Fibroblast of skin of left biceps (primary cell): ENCODE results near the gene ZBP1.

Experiments
- DNase-seq, 2 experiments: peaks; one replicate each; pipeline ENCODE4 v3.0.0-alpha.2; 2013; ENCODE audit warnings: low read depth in 2 of 2

ZBP1 gene

DNA sequence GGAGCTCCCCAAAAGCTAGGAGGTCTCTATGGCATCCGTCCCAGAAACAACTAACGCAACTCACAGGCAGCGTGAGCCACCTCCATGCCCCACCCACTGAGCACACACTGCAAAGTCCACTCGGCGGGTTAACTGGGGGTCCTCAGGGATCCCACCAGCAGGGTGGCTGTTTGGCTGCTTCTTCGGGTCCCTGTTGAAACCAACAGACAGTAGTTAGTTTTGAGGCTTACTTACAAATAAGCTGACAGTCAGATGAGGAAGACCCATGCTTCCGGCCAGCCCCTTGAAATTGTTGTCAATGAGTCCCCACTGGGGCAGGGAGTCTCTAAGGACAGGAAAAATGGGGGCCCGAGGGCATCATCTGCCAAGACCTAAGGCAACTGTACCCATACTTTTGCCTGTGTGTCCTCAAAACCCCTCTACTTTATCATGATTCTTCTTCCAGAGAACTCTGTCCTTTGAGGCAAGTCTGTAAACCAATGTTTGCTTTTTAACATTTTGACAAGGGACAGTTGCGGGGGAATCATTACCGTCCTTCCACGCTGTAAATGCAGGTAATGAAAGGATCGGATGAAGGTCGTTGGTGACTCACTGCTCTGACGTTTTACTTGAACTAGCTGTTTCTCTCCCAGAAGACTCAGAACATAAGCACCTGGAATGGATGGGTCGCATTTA is 61.5 kb downstream of the ZBP1 start:
- no peak for DNase-seq

- no peak for DNase-seq
Observed at GRCh38 chr20:57557926-57558613, 62.2 kb downstream of the ZBP1 start.

DNA sequence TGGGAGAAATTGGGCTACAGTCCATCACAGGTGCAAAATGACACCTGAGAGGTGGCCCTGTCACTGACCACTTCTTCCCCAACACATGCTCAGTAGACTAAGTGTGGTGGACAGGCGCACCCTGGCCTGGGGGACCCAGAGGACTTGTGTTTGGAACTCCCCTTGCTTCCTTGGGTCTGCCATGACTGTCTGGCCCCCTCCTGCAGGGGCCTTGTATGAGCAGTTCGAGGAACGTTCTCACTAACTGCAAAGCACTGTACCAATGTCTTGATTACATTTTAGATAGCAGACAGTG is 63.3 kb downstream of the ZBP1 start:
- no peak for DNase-seq

DNA sequence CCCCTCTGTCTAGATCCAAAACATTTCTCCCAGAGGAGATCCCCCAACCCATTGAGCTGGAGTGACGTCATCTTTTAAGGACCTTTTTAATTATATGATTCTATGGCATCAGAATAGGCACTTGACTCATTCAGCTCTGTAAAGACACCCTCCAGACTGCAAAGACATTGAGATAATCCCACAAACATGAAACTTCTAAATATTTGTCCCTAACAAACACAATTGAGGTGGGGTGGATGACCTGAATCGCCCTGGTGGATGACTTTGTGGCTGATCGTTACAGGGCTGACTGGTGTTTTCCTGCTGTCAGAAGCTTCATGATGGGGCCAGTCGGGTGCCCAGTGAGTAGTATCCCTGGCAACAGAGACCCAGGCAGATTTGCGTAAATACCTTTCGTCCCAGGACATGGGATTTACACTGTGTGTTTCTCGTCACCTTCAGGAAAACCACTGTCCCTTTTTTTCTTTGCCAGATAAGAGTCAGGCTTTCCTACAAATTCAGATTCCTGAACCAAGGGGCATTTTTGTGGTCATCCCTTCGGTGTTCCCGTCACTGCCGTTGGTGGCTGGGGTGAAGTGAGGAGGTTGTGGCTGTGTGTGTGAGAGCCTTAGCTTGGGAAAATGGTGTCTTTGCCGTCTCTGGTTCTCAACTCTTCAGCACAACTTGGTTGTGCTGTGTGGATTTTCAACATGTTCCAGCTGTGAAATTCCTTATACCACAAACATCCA is 64.6 kb downstream of the ZBP1 start:
- DNase-seq = no peak
